Measurements from ENCODE around the gene PCK2. TPM values are rescaled to one million over a fixed set of nuclear protein-coding genes. Genes with fewer than 3 reads are reported as not detected.

The PCK2 gene
- total RNA-seq, 4 donors from 2014 or later = 15.4 to 29.0 (median 21.0) TPM

- peak; percentile 87 to 97 for DNase-seq (ENCODE audit: low spot score in 2 of 2)
- TF ChIP-seq CTCF (IDR thresholded peaks at IDR 0.05) = peak in 1 of 3 donors; percentile 11
- TF ChIP-seq POLR2A (IDR thresholded peaks at IDR 0.05) = no peak
- 0% methylated on average over 38 to 42 of the region's 42 CpGs for WGBS, 2 donors
- intact Hi-C loops (cut with DNase I; ENCODE audit: low total_unique reads) = loop anchor here (2.0 kb wide), 1 partner anchor 27 kb away; the partner anchor contains the start of gene EMC9
- peak overlapping the region; percentile 66 for H3K4me3 ChIP-seq (ENCODE audit: low read depth, poor library complexity, severe bottlenecking)
These were observed 19.9 kb downstream of the PCK2 start for GRCh38 chr14:24113801-24114531.

- TF ChIP-seq CTCF (IDR thresholded peaks at IDR 0.05) (peak in 1 of 3 donors; percentile 90), POLR2A (IDR thresholded peaks at IDR 0.05) (no peak)
- 0 to 1% methylated on average over 44 to 64 of the region's 65 CpGs for WGBS, 2 donors
- H3K4me3 ChIP-seq (ENCODE audit: low read depth, poor library complexity, severe bottlenecking) = peak within 1 kb of the TSS; percentile 66
- intact Hi-C loops (cut with DNase I; ENCODE audit: low total_unique reads) = no loop called here
- peak; percentile 99 to 100 for DNase-seq (ENCODE audit: low spot score in 2 of 2)
These were observed 20.7 kb downstream of the PCK2 start, which contains the start of the genes DCAF11 and NRL for GRCh38 chr14:24114532-24115421. Gene DCAF11 (plus strand): TSS chr14:24114777. CDS start chr14:24115595, 818 bp downstream. Gene NRL (minus strand): TSS chr14:24114949. CDS start chr14:24082848, 32,101 bp downstream.

- no peak for TF ChIP-seq CTCF (IDR thresholded peaks at IDR 0.05)
- TF ChIP-seq POLR2A (IDR thresholded peaks at IDR 0.05) = no peak
- H3K4me3 ChIP-seq (ENCODE audit: low read depth, poor library complexity, severe bottlenecking) = peak overlapping the region; percentile 47
- DNase-seq (ENCODE audit: low spot score in 2 of 2) = no peak
- intact Hi-C loops (cut with DNase I; ENCODE audit: low total_unique reads) = no loop called here
- WGBS, 2 donors = 2 to 4% methylated on average over 14 of the region's 14 CpGs
These were observed 21.5 kb downstream of the PCK2 start for GRCh38 chr14:24115422-24116127.

GRCh38 chr14:24116128-24116814 lies 22.2 kb downstream of the PCK2 start:
- 81% methylated on average over 6 of the region's 6 CpGs for WGBS, 2 donors
- no peak overlapping the region for H3K4me3 ChIP-seq (ENCODE audit: low read depth, poor library complexity, severe bottlenecking)
- intact Hi-C loops (cut with DNase I; ENCODE audit: low total_unique reads) = no loop called here
- no peak for DNase-seq (ENCODE audit: low spot score in 2 of 2)
- TF ChIP-seq POLR2A (IDR thresholded peaks at IDR 0.05) = no peak
- no peak for TF ChIP-seq CTCF (IDR thresholded peaks at IDR 0.05)

GRCh38 chr14:24117179-24117578 lies 23.1 kb downstream of the PCK2 start:
- intact Hi-C loops (cut with DNase I; ENCODE audit: low total_unique reads) = no loop called here
- H3K4me3 ChIP-seq (ENCODE audit: low read depth, poor library complexity, severe bottlenecking) = no peak overlapping the region
- TF ChIP-seq CTCF (IDR thresholded peaks at IDR 0.05) = no peak
- no peak for TF ChIP-seq POLR2A (IDR thresholded peaks at IDR 0.05)
- WGBS, 2 donors = 86 to 91% methylated on average over 6 of the region's 6 CpGs
- DNase-seq (ENCODE audit: low spot score in 2 of 2) = no peak

All from lower leg skin (tissue), 4 donors.